NK-92 (cell line): ENCODE results near the gene ETS1.

Source experiments
- DNase-seq: peaks from one replicate; lab custom pipeline; 2025; ENCODE audit not compliant: unreplicated experiment; lab: John Stamatoyannopoulos, UW

The ETS1 gene

DNA sequence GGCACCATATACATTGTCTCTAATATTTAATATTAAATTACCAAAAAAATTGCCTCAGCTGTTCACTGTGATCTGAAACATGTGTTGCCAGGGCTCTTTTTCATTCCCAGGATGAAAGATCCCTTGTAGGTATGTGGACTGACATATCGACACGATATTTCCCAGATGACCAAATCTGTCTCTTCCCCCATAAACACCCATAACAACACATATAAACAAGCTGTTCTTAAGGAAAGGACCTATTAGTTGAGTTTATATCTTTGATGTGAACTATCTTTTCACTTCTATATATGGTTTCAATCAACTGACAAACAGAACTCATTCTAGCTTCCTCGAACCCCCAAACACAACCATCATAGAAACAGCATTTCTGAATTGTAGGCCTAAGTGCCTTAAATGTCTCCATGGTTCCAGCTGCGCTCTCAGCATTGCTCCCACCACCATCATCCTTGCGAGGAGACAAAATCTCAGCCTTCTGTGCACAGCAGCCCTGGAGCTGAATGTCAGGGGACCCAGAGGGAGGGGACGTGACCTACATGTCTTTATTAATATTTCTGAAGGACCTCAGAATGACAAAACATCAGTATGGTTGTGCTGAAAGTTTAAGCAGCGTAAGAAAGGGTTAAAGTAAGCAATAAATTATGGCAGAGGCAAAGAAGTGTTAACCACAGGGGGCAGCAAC lies 67.0 kb downstream of the ETS1 start:
- no peak for DNase-seq

DNA sequence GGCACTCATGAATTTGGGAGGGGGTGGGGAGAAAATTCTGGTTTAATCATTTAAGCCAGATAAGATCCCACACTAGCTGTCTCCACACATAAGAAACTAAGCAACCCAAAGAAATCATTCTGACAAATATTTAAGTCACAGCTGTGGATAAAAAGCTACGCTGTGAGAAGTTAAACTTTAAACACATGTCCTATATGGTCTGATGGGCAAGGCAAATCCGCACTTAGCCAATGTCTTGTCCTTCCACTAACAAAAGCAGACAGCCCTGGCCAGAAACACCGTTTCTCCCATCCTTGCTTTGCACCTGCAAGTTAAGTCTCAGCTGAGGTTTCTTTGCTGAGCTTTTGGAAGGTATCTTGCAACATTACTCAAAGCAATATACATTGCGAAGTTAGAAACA lies 68.0 kb downstream of the ETS1 start:
- no peak for DNase-seq

DNA sequence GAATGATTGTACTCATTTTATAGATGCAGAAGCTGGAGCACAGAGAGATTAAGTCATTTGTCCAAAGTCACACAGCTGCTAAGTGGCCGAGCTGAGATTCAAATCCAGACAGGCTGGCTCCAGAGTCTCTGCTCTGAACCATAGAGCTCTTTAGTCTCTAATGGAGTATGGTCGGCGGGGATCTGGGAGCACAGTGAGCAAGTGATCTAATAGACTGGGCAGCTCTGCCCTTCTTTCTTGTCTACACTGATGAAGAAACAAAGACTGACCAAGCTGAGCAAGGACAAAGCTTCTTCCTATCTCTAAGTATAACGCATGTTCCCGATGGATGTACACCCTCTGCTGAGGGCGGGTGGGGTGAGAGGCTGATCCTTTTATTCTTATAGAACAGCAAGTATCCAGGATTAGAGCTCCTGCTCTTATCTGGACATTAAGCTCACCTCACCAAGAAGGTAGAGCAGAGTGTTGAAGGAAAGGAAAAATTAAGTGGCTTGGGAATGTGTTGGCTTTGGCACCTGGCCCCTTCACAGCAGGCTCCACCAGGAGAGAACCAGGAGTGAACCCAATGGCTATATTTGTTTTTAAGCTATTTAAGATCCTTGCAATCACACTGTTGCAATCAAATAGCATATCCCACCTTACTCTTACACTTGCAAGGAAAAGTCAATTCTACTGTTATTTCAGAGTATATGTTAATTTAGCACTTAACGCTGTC lies 68.7 kb downstream of the ETS1 start:
- DNase-seq, result no peak

DNA sequence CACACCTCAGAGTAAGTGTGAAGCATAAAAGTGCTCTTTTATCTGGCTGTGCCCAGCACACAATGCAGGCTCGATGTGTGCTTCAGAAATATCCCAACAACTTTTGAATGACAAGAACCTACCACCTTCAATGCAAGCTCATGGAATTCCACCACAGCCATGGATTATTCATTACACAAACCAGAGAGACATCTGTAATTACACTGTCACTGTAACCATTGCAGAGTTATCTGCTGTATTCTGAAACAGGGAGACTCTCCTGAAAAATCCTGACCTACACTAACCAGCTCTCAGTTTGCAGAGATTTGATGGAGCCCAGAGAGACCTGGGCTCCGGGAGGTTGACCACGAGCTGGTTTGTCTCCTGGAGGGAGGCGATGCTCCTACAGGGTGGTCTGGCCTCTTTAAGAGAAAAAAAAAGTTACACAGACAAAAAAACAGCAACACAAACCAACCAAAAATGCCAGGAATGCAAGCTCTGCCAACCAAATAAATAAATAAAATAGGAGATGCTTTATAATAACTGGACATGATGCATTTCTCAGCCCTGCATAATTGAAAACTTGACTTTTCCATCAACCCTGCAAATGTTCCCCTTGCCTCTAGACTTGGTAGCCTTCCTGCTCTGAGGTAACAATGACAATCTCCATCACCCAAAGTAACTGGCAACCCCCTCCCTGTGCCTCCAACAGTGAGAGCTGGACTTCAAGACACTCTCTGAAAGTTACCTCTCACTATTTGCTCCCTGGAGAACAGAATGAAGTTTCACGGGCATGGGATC lies 69.7 kb downstream of the ETS1 start:
- DNase-seq, result no peak

DNA sequence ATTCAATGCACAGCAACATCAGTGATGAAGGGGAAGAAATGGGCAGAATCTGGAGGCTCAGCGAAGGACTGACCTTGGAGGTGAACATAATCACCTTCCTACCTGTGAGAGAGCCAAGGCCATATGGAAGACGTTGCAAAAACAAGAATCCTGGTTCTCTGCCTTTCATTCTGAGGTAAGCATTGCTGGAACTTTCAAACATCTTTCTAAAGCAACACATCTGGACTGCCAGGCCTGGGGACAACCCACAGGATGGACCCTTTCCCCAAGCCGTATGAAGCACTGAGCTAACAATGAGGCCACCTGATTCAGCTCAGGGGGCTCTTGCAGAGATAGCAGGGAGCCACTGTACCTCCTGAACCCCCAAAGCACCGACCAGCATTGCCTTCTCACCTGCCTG lies 70.5 kb downstream of the ETS1 start:
- no peak for DNase-seq

DNA sequence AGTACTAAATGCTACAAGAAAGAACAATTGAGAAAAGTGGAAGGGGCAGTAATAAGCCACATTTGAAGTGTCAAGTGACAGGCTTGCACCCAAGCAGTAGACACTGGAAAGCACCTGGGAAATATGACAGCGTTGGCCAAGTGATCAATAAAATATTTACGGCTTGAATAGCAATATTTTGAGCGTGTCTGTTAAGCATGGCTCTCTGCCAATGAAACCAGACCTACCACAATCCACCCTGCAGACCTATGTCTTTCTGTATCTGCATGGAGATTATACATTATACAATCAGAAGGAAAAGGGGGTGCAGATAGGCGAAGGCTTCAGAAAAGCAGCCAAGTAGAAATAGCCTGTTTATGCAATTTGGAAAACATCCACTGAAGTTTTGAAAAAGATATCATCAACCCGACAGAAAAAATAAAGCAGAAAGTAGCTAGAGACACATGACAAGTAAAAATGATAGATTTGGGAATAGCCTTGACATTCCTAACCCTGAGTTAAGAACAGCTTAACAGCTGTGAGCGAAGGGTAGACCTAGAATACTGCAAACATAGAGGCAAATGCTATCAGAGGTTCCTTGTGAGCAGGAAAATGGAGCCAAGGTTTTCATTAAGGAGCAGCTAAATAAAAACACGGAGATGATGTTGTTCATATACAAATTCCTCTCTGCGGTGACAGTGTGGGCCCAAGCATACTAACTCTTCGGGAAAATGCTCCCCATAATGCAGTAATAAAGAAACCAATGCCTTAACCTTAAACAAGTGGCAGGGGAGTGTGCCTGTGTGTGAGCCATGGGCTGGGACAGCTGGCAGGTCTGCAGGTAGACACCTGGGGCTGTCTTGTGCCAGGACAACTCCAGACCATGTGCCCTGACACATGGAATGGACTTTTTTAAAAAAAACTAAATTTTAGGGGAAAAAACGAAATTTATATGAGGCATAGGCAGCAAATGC lies 71.3 kb downstream of the ETS1 start:
- DNase-seq, result no peak

DNA sequence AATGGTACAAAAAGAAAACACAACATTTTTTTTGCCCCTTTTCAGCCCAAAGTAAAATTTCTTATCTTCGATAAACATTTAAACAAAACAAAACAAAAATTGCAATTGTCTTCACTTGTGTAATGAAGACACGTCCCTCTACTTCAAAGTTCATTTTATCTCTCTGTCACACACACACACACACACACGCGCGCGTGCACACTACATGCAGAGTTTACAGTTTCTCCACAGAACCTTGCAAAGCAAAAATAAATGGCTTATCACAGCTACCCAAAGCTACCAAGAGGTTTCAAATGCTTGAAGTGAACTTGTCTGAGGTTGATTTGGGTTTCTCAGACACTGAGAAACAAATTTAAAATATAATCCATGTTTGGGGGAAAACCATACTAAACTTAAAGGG lies 72.3 kb downstream of the ETS1 start:
- DNase-seq, result no peak

DNA sequence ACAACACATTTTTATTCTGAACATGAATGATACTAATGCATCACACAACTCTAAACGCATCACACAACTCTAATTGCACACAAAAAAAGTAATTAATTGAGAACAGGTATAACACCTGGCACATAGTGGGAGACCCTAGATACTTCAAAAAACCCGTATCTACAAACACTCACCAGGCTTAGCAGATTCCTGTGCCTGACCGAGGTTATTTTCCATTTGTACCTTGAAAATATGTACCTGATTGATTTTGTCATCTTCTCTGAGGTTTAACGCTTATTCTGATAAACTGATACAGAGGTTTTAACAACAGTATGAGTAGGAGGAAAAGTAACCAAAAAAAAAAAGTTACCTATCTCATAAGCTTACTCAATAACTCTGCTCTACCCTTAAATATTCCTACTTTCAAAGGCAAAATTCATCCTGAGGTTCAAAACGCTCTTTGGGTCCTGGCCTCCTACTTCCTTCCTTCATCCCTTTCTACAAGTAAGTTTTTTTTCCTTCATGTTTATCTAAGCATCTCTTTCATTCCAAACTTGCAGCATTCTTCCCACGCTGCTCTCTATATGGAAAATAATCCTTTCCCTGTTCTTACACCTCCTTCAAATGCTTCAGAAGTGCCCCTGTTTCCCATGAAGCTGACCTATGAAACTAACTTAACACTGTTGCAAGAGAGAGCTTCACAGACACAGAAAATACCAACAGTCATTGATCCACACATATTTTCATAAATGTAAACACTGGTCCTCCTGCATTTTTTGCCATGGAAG lies 73.3 kb downstream of the ETS1 start:
- DNase-seq, result no peak

DNA sequence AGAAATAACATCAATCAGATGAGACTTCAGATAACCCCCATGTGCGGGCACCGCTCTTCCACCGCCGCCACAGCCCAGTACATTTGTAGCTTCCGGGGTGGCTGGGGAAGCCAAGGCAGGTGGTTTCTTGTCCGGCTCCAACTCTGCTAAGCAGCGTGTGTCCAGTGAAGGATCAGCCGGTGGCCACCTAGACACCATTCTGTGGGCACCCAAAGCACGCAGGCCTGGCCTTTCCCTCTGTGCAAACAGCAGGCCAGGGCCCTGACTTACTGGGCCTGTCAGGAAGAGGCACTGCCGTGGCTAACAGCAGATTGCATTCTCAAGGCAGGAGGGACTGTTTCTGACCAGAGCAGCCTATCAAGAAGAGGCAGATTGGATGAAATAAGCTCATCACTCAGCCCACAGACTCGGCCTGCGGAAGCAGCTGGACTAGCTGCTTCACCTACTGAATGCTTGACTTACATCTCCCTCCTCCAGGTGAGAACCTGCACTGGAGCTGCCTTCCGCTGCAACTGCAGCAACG lies 74.8 kb downstream of the ETS1 start:
- no peak for DNase-seq

DNA sequence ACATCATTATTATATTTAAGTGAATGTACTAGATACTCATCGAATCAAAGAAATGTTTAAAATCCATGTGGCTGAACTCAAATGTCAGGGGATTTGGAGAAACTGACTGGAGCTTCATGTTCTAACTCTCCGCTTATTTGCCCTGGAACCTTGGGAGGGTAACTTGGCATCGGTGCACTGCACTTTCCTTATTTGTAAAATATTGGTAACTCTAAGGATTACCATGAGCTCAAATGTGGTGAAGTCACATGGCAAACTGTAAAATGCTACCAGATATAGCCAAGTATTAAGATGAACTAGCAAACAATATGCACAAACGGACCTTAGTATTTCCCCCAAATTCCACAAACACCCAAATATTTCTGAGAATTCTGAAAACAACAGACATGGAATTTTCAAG lies 75.6 kb downstream of the ETS1 start:
- DNase-seq, result no peak

DNA sequence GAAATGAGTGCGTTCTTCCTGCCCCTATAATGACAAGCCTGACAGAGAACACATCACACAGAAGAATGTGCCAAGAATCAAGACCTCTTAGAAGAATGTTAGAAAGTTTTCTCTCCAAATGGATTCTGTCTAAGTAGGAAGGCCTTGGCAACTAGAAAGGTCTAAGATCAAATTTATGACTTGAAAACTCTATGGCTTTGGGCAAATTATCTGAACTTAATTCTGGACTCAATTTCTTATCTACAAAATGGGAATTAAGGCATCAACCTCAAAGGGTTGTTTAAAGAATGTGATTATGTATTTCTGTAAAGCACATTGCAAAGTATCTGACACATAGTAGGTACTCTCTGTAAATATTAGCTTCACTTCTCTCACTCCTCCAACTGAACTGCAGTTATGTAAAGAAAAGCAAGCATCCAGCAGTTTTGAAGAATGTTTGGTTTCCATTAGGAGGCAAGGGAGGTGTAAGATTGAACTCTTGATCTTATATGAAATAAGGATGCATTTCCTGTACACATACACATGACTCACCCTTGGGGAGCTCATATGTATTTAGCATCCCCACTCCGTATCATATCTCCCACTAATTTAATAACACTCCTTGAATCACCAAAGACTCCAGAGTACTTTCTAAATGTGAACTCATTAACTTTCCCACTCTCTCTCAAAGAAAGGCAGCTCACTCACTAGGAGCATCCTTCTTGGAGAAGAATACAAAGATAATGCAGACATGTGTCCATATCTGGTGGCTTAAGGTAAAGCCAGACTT lies 77.6 kb downstream of the ETS1 start:
- no peak for DNase-seq

DNA sequence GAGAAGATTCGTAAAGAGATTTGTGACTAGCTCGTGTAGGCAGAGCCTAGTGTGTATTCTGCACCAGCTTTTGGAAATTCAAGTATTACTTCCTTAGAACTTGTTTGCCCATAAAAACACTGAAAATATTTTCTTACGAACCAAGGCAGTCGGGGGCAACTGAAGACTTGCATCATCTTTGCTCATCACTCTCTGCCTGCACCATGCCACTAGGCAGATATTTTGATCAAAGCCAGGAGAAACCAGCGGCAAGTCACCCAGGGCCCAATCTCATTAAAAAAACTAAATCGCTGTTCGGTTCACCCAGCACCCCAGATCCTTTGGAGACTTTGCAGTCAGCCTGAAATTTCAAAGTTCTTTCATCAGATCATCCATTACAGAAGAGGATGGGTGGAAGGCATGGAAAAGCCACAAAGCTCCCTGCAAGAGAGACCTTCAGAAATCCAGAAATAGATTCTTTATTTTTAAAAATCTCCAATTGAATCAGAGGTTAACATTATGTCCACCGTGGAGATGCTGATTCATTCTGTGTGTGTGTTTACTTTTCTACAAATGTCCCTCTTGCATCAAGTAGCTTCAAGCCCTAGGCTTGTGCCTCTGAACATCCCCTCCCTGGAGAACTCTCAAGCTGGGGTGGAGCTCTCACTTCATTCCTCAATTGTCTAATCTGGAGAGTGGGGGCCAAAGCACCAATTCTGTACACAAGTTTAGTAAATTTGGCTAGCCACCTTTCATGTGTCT lies 78.4 kb downstream of the ETS1 start:
- DNase-seq, result no peak

DNA sequence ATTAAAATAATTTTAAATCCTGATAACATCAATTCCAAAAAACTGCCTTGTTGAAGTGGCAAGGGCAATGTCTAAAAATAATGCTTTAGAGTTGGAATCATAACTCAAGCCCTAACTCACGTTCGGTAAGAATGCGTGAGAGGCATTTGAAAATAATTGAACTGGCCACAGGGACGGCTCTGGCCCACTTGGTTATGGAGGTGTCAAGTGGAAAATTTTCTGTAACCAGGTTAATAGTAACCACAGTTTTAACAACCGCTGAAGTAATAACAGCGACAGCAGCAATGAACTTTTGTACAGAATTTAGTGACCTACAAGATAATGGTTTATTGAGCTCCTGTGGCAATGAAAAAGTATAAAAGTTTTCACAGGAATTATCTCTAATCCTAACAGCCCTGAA lies 79.4 kb downstream of the ETS1 start:
- no peak for DNase-seq

DNA sequence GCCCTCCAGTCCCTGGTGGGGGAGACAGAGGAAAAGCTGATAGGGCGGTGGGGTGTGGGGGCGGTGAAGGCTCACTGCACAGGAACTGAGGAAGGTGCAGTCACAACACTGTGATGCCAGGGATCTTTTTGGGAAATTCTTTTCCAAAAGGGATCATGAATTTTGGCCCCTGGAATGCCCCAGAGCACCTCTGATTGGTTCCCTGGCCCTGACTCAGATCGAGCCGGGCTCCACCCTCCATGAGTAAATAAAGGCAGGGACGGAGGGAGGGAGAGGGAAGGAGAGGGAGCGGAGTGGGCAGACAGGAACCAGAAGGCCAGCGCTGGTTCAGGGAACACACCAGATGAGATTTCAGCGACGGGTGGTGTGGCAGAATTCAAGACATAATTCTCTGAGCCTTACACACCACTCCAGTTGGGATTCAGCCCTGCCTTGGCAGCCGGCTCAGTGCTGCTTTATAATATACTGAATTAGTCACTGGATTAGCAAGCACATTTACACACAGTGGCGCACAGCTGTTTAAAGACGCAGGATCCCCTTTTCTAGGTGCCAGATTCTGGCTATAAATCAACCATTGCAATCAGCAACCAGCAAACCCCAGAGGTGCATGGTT lies 80.3 kb downstream of the ETS1 start:
- DNase-seq, result no peak

DNA sequence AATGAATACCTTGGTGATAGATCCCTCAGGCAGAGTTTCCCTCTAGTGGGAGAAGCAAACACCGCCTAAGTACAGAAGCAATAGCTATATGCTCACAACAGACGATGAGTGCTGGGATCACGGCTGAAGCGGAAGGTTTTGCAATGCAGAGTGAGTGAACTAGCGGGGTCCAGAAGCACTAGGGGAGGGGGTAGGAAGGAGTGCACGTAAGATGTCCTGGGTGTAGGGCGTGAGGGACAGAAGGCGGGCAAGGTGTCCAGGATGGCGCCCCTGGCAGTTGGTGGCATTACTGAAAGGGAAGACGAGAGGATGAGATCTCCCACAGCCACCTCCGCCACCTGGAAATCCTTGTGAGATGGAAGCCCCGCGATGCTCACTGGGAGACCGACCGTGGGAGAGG lies 81.0 kb downstream of the ETS1 start:
- DNase-seq, result no peak

DNA sequence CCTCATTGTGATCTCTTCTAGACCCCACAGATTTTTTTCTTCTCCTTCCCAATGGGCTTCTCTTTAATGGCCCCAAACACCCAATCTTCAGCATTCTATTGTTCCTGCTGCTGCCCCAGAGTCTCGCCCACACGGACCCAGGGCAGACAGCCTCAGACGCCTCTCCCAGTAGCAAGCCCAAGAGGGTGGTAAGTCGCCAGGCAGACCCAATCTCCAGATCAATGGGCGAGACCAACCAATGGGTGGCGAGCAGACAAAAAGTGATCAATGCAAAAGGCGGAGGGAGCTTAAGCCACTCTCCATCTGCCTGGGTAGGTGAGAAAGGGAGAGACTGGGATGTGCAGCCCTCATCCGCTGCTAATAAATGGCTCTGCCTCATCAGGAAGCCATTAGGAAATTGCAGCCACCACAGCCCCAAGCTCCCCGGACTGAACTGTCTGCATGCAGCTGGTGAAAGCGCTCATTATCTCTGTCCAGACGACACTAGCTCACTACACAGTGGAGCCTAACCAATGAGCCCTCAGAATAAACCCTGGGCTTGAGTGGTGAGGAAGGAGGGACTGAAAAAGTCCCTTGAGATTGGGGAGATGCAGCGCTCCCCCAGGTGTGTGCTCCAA lies 81.8 kb downstream of the ETS1 start:
- DNase-seq, result no peak

DNA sequence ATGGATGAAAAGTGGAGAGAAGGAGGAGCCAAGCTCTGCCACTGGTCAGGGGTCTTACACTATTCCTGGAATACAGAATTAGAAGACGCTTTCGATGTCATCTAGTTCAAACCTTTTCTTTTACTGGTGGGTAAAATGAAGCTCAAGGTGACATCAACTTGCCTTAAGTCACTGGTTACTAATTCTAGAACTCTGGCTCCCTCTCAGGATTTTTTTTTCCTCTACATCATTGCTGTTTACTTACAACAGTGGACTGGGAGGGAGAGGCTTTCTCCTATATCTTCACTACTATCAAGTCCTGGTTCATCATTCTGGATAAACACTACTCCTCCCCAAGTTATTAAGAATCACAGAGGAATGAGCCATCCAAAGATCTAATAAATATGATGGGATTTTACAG lies 82.9 kb downstream of the ETS1 start:
- no peak for DNase-seq
